Panc1 (cell line): ENCODE measurements around the gene C16orf74. TPM values are rescaled to one million over a fixed set of nuclear protein-coding genes. Genes with fewer than 3 reads are reported as not detected.

ENCODE experiments used
- ATAC-seq: fragments of 200-7000 bp; cut with Tn5 transposase; 2 replicates; pipeline ENCODE4 v1.9.1; 2020; ENCODE audit warnings: mild to moderate bottlenecking, moderate library complexity
- BruUV-seq: library from RNA; stranded (reverse); fragments of 400-500 nt; replicated peaks from 2 replicates; lab custom pipeline; 2021; lab: Mats Ljungman, UMichigan
- CTCF ChIA-PET: fragments of 300-600 bp; sonication (Branson Sonifier 250); formaldehyde crosslinking; loops from one replicate; lab custom pipeline; 2022; ENCODE audit warnings: antibody characterized with exemption; lab: Charles Lee
- POLR2A ChIA-PET: fragments of 300-600 bp; sonication (Branson Sonifier 250); formaldehyde crosslinking; loops from one replicate; lab custom pipeline; 2022; ENCODE audit warnings: antibody characterized with exemption; lab: Charles Lee
- DNase-seq: peaks from one replicate; pipeline ENCODE4 v3.0.0-alpha.2; 2010; ENCODE audit warnings: low read depth, low spot score
- H3K27ac ChIP-seq: 2 replicates; pipeline ENCODE4 v1.5.1; 2011; ENCODE audit warnings: mild to moderate bottlenecking, low read length, inconsistent platforms
- H3K27me3 ChIP-seq: fragments of 200-500 bp; sonication (Bioruptor generic); 2 replicates; pipeline ENCODE4 v1.6.0; 2014; ENCODE audit warnings: low read length, inconsistent platforms; ENCODE audit not compliant: control insufficient read depth, insufficient read depth
- H3K36me3 ChIP-seq: fragments of 200-500 bp; sonication (Bioruptor generic); 2 replicates; pipeline ENCODE4 v1.5.1; 2014; ENCODE audit warnings: inconsistent platforms, mild to moderate bottlenecking, low read length, moderate library complexity; ENCODE audit not compliant: control insufficient read depth, insufficient read depth
- H3K4me1 ChIP-seq: 2 replicates; pipeline ENCODE4 v1.5.1; 2011; ENCODE audit warnings: inconsistent platforms, mild to moderate bottlenecking, low read length, moderate library complexity; ENCODE audit not compliant: control insufficient read depth, insufficient read depth
- H3K4me3 ChIP-seq, 2 experiments: 2 replicates each; pipeline ENCODE4 v1.5.1; 2011 to 2012; ENCODE audit warnings: low read depth in 2 of 2, low read length in 2 of 2, mild to moderate bottlenecking in 2 of 2, inconsistent platforms in 1 of 2, moderate library complexity in 1 of 2
- H3K9me3 ChIP-seq: fragments of 200-500 bp; sonication (Bioruptor generic); 2 replicates; pipeline ENCODE4 v1.5.1; 2014; ENCODE audit warnings: low read depth, mild to moderate bottlenecking, inconsistent platforms, low read length, moderate library complexity; ENCODE audit not compliant: control insufficient read depth, insufficient read depth
- POLR2AphosphoS5 ChIP-seq: IDR thresholded peaks from 2 replicates; pipeline ENCODE4 v1.6.1; 2012; ENCODE audit warnings: mild to moderate bottlenecking, low read depth, low read length, moderate library complexity
- SIN3A ChIP-seq: IDR thresholded peaks from 2 replicates; pipeline ENCODE4 v1.6.1; 2012; ENCODE audit warnings: low read depth, mild to moderate bottlenecking, low read length, moderate library complexity, borderline replicate concordance; ENCODE audit not compliant: insufficient read depth
- TCF7L2 ChIP-seq: IDR thresholded peaks from 2 replicates; pipeline ENCODE4 v1.6.1; 2011; ENCODE audit warnings: mild to moderate bottlenecking, low read depth, low read length, inconsistent platforms
- in situ Hi-C: cut with HindIII; loops from 2 replicates; pipeline ENCODE4 v1.10.0; 2016; ENCODE audit warnings: low sequenced_read_pairs, low pct_unique_long_range_greater_than_20kb
- intact Hi-C: fragments of 100-400 bp; cut with micrococcal nuclease; formaldehyde crosslinking; loops from one replicate; pipeline ENCODE4 v1.10.0; 2022; ENCODE audit not compliant: unreplicated experiment
- total RNA-seq: library from RNA; stranded (reverse); gene quantifications from one replicate; pipeline ENCODE4 v1.2.1, GENCODE V29; 2021; ENCODE audit not compliant: unreplicated experiment
- TF ChIP-seq, protein P1 (sequence below), 2 experiments: IDR thresholded peaks; 2 replicates each; pipeline ENCODE4 v1.6.1; 2011 to 2012; ENCODE audit warnings: low read depth in 2 of 2, control low read depth in 1 of 2, low read length in 1 of 2, mild to moderate bottlenecking in 1 of 2, moderate library complexity in 1 of 2; ENCODE audit not compliant: insufficient read depth in 1 of 2
- TF ChIP-seq, protein P2 (sequence below): fragments of 450-650 bp; IDR thresholded peaks from 2 replicates; pipeline ENCODE4 v1.5.1; 2017; ENCODE audit warnings: mild to moderate bottlenecking

The C16orf74 gene
- total RNA-seq, 1 experiment from 2014 or later = 1.5 TPM

DNA sequence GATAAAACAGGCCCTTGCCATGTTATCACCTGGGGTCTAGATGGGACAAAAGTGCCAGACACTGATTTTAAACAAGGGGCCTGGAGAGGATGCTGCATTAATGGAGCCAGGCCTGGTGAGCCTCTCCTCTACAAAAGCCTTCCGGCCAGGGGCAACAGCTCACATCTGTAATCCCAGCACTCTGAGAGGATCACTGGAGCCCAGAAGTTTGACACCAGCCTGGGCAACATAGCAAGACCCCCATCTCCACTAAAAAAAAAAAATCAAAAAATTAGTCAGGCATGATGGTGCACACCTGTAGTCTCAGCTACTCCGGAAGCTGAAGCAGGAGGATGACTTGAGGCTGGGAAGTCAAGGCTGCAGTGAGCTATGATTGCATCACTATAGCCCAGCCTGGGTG is 65.6 kb downstream of the C16orf74 start:
- intact Hi-C loops = no loop called here
- BruUV-seq = no TSS peak
- Histone ChIP-seq H3K4me1 (peaks cover 6% of the 10 kb centered on the region; the same call in 1 of the 2 replicates), H3K27ac (no peak overlapping the region), H3K27me3 (no peaks in the 10 kb centered on the region), H3K36me3 (peaks cover 2% of the 10 kb centered on the region; the same call in 1 of the 2 replicates), H3K4me3 (no peak overlapping the region), H3K9me3 (no peaks in the 10 kb centered on the region)
- in situ Hi-C loops = no loop called here
- POLR2A ChIA-PET = interaction anchor here (0.7 kb wide), 1 partner anchor 42 kb away, joined by 5 read pairs; no protein-coding TSS in a partner anchor
- DNase-seq (no peak), ATAC-seq (no peak)
- TF ChIP-seq, protein P1, sequence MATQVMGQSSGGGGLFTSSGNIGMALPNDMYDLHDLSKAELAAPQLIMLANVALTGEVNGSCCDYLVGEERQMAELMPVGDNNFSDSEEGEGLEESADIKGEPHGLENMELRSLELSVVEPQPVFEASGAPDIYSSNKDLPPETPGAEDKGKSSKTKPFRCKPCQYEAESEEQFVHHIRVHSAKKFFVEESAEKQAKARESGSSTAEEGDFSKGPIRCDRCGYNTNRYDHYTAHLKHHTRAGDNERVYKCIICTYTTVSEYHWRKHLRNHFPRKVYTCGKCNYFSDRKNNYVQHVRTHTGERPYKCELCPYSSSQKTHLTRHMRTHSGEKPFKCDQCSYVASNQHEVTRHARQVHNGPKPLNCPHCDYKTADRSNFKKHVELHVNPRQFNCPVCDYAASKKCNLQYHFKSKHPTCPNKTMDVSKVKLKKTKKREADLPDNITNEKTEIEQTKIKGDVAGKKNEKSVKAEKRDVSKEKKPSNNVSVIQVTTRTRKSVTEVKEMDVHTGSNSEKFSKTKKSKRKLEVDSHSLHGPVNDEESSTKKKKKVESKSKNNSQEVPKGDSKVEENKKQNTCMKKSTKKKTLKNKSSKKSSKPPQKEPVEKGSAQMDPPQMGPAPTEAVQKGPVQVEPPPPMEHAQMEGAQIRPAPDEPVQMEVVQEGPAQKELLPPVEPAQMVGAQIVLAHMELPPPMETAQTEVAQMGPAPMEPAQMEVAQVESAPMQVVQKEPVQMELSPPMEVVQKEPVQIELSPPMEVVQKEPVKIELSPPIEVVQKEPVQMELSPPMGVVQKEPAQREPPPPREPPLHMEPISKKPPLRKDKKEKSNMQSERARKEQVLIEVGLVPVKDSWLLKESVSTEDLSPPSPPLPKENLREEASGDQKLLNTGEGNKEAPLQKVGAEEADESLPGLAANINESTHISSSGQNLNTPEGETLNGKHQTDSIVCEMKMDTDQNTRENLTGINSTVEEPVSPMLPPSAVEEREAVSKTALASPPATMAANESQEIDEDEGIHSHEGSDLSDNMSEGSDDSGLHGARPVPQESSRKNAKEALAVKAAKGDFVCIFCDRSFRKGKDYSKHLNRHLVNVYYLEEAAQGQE (IDR thresholded peaks at IDR 0.05; ENCODE audit: insufficient read depth in 1 of 2, low read depth in 2 of 2, low read length in 1 of 2) = no peak
- TF ChIP-seq TCF7L2 (no peak), POLR2AphosphoS5 (no peak), SIN3A (no peak)
- TF ChIP-seq, protein P2, sequence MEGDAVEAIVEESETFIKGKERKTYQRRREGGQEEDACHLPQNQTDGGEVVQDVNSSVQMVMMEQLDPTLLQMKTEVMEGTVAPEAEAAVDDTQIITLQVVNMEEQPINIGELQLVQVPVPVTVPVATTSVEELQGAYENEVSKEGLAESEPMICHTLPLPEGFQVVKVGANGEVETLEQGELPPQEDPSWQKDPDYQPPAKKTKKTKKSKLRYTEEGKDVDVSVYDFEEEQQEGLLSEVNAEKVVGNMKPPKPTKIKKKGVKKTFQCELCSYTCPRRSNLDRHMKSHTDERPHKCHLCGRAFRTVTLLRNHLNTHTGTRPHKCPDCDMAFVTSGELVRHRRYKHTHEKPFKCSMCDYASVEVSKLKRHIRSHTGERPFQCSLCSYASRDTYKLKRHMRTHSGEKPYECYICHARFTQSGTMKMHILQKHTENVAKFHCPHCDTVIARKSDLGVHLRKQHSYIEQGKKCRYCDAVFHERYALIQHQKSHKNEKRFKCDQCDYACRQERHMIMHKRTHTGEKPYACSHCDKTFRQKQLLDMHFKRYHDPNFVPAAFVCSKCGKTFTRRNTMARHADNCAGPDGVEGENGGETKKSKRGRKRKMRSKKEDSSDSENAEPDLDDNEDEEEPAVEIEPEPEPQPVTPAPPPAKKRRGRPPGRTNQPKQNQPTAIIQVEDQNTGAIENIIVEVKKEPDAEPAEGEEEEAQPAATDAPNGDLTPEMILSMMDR = no peak
- CTCF ChIA-PET = interaction anchor here (0.5 kb wide), 1 partner anchor 41 kb away, joined by 7 read pairs; no protein-coding TSS in a partner anchor

DNA sequence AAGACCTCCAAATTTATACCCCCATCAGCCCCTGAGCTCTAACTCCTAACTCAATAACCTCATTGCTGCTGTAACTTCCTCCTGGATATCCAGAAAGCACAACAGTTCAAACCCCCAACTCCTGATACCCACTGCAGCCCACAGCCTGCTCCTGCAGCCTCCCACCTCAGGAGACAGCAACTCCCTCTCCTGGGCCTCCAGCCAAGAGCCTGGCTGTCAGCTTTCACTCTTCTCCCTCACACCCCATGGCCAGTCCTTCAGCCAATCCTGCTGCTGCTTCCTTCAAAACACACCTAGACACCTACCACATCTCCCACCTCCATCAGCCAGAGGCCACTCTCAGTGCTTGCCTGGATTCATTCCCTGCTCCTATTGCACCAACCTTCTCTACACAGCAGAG is 67.5 kb downstream of the C16orf74 start:
- no peak for ATAC-seq
- Histone ChIP-seq H3K36me3 (peaks cover 2% of the 10 kb centered on the region), H3K9me3 (no peaks in the 10 kb centered on the region), H3K27ac (no peak overlapping the region), H3K4me3 (no peak overlapping the region), H3K4me1 (peaks cover 6% of the 10 kb centered on the region; the same call in 1 of the 2 replicates), H3K27me3 (no peaks in the 10 kb centered on the region)
- no TSS peak for BruUV-seq
- CTCF ChIA-PET = no interaction called here
- POLR2A ChIA-PET = no interaction called here
- no peak for DNase-seq
- intact Hi-C loops (no loop called here), in situ Hi-C loops (no loop called here)
- TF ChIP-seq SIN3A = no peak
- no peak for TF ChIP-seq POLR2AphosphoS5
- TF ChIP-seq, protein P2 = no peak
- TF ChIP-seq, protein P1 (IDR thresholded peaks at IDR 0.05; ENCODE audit: insufficient read depth in 1 of 2, low read depth in 2 of 2, low read length in 1 of 2) = no peak
- TF ChIP-seq TCF7L2 = no peak
